GM19238 (cell line): ENCODE results near the gene FHIT.

ENCODE experiments used
- DNase-seq: peaks from one replicate; pipeline ENCODE4 v3.0.0; 2011; ENCODE audit warnings: low spot score; ENCODE audit not compliant: insufficient read length

The FHIT gene

DNA sequence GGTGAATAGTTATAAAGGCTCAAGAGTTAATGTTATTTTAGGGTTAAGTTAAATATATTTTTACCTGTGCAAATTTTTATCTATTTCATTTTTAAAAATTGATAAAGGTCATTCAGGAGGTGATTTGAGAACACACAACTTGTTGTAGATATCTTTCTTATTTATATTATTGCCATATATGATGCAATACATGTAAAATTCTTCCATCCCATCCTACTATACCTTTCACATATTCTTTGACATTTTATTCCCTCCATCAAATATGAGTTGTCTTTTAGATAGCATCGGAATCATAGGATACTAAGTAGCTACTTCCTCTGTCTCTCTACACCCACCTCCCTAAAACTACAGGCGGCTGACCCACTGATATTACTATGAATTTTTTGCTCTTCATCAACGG, 734.1 kb downstream of the FHIT start:
- DNase-seq, result no peak

DNA sequence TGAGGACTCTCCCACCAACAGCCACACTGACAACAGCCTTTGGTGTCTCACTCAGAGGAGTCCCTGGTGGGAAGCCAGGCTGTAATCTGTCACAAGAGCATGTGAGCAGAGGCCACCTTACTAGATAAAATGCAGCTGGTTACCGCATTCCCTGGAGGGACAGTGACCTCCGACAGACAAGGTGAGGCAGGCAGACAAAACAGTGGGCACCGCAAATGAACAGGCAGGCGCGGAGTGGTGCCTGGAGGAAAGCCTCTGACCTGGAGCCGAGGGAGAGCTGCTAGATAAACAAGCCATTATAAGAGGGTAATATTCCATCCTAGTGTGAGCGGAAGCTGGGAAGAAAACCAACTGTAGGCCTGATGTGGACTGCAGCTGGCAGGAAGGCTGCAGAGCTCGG, 736.4 kb downstream of the FHIT start:
- DNase-seq, result no peak

DNA sequence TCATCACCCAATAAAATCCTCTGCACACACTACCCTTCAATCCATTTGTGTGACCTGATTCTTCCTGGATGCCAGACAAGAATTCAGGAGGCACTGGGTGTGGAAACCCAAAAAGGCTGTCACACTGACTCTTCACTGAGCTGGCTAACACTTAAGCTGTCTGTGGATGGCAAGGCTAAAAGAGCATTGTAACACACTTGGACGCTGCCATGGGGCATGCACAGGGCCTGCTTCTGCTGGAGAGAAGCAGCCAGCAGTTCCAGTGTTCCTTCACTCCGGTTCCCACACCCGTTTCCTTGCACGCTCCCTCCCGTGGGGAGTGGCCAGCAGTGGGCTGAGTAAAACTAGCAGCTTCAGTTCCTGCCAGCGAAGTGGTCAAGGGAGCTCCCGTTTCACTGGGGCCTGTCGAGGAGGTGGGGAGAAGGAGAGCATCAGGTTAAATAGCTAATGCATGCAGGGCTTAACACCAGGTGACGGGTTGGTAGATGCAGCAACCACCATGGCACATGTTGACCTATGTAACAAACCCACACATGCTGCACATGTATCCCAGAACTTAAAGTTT, 737.1 kb downstream of the FHIT start:
- no peak for DNase-seq

DNA sequence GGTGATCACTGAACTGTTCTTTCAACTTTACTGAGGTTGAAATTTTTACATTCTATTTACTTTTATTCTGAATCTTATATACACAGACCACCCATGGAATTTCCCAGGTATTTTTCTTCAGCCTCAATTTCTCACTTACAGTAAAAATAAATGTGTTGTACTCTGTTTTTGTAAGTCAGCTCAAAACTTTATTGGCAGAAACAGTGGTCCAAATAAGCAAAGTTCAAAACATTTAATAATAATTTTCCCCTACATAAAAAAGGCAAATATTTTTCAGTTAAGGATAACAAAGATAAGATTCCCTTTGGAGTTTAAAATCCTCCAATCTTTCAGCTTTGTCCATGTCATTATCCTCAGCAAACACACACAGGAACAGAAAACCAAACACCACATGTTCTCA, 738.0 kb downstream of the FHIT start:
- no peak for DNase-seq

DNA sequence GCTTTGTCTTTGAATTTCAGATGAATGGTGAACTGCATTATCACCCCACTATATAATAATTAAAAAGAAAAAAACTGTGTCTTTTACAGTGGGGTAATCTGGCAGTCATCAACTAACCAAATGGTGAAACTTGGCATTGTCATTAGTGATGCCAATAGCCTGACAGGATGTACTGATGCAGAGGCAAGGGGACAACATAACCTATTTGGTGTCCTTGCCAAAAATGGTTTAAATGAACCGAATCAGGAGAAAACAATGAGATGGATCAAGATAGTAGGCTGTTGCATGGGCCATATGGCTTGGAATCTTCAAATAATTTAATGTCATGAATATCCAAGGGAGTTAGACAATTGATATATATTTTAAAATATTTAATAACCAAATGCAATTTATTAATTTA, 738.7 kb downstream of the FHIT start:
- DNase-seq, result no peak

DNA sequence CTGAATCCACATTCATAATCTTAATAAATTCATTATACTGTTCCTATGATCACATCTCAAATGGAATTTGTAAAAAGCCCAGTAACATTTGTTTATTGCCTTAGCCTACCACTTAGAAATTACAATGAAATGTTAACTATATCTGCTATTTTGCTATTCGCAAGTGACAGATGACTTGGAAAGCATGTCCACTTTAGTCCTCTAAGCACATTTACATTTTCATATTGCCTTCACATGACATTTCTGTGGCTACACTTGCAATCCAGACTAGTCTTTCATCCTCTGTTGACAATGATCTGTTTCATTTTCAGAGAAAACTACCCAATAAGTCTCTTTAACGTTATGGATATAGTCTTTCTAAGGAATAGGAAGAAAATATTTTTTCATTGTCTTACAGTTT, 741.8 kb downstream of the FHIT start:
- no peak for DNase-seq

DNA sequence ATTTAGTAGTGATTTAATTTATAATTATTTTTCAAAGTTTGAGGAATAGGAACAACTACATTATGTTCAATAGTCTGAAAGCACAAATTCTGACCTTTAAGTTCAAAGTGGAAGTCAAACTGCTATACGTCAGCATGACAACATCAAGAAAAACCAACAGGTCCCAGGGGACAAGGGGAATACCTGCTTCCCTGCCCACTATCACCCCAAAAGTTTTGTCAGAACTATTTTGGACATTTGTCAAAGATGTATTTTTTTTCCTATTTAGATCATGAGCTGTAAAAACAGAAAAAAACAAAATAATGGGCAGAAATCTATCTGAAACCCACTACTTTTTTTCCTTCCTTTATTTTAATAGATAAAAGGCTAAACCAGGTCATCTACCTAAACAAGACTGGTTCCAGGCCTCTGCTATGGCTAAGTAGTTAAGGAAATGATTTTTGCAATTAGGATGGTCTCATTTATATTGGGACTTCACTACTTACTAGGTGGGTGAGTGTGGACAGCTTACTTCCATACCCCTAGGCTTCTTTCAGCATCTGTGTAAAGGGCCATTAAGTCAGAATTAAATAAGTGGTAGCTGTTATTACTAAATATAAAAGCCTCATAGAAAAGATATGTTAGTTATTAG, 746.3 kb downstream of the FHIT start:
- no peak for DNase-seq

DNA sequence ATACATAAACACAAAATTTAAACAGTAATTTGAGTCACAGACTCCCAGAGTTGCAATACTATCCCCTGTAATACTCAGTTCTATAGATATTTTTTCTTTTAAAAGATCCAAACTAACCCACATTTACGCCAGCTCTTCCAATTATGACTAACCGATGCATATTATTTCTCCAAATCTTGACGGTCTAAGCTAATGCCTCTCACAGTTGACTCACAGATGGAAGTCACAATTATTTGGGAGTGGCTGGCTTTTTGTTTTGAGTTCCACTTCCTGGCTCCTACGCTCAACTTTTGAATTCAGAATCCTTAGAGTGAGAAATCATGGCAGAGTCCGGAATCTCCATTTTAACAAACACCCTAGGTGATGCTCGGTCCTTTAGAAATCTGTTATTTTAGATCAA, 749.9 kb downstream of the FHIT start:
- DNase-seq, result no peak

DNA sequence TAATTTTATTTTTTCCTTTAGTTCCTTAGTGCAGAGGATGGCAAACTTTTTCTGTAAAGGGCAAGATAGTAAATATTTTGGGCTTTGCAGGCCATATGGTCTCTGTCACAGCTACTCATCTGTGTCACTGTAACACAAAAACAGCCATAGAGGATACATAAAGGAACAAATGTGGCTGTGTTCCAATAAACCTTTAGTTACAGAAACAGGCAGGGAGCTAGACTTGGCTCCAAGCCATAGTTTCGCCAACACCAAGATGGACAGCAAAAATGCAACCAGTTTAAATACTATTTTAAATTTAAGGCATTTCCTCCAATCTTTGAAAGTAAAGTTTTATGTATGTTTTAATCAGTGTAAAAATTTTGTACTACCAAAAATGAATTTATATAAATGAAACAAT, 753.4 kb downstream of the FHIT start:
- DNase-seq, result no peak

DNA sequence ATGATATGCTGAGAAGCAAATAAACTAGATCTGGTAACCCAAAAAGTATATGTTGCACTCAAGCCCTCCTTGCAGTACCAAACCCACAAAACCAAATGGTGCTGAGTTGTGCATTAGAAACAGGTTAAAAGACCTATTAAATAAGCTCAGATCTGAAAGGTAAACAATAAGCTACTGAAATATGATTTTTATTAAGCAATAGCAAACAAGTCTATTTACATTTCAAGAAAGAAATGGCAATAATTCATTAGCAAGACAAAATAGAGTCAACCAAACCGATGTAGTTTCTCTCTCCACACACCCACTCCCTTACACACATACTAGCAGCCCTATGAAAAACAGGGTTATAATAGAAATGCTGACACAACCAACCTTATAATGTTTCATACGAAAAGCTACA, 760.3 kb downstream of the FHIT start:
- DNase-seq, result no peak

DNA sequence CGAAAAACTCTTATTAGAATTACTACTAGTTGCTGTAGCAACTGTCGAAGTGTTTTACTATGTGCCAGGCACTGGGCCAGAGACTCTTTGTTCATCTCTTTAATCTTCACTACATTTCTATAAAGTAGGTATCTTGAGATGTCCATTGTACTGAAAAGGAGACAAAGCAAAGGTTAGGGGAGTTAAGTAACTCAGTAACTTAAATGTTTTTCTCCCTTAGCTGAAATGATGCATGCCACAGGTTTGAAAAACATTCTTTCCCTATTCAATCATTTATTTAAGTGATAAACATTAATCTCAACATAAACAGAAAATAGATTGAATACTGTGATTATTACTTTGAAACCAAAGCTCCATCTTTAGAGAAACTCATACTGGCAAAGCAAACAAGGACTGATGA, 776.2 kb downstream of the FHIT start:
- DNase-seq, result no peak

DNA sequence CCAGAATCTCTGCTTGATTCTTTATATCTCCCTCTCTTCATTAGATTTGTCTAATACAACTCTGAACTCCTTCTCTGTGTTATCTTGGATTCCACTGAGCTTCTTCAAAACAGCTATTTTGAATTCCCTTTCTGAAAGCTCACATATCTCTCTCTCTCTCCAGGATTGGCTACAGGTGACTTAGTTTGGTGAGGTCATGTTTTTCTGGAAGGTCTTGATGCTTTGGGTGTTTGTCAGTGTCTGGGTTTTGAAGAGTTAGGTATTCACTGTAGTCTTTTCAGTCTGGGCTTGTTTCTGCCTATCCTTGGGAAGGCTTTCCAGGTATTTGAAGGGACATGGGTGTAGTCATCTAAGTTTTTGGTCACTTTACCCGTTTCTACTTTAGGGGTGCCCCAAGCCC, 781.8 kb downstream of the FHIT start:
- no peak for DNase-seq

DNA sequence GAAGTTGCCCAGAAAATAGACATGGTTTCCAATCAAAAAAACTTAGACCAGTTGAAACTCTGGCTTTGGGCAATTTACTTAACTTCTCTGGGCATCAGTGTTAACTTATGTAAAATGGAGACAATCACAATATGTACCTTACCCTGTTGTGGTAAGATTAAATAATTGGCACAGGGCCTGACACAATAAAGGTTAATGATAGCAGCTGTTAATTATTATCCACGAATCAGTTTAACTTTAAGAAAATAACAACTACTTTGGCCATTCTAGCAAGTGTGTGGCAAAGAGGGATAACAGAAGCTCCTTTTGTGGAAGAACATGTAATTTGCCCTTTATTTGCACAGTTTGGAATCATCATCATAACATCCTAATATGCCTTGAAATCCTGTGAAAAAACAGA, 787.6 kb downstream of the FHIT start:
- DNase-seq, result no peak

DNA sequence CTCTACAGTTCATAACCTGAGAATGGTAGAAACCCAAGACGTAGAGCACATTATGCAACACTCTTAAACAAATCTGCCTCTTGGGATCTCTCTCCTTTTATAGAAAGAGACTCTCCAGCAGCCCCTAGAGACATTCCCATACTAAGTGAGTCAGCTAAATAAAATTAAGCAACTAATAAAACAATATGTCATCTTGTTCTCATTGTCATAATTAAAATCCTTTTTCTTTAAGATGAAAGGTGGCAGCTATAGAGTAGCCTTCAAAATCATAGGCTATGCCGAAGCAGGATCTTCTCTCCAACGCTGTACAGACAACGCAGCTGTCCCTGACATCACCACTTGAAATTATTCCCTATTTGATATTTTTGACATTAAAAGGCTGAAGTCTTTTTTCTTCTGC, 790.0 kb downstream of the FHIT start:
- no peak for DNase-seq

DNA sequence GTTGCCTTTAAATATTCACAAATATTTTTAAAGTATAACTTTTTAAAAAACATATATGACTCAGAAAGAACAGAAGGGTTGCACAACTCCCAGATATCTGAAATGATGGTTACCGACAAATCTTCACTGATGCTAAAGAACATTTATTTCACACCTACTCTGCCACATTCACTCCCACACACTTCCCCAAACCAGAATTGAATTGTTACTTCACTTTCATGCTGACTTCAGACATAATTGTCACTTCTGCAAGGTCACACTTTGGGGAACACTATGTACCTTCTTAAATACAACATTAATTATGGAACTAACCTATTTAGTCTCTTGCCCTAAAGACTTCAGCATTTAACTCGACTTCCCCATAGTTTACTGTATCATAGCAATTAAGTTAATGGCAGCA, 795.1 kb downstream of the FHIT start:
- no peak for DNase-seq

DNA sequence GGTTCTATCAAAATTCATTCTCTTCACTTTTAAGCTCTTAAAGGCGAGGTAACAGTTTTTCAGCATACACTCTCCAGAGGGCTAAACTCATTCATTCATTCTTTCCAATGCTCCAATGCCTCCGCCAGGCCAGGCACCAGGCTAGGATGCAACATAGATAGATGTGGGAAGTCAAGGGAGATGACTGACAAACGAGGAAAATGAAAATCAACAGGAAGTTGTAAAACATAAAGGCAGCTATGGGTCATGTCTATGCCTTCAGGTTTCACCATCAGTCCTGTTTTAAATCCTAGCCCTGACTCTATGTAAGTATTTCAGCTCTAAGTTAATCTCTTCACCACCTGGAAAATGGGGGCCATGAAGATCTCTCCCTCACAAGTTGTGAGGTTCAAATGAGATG, 797.9 kb downstream of the FHIT start:
- DNase-seq, result no peak

DNA sequence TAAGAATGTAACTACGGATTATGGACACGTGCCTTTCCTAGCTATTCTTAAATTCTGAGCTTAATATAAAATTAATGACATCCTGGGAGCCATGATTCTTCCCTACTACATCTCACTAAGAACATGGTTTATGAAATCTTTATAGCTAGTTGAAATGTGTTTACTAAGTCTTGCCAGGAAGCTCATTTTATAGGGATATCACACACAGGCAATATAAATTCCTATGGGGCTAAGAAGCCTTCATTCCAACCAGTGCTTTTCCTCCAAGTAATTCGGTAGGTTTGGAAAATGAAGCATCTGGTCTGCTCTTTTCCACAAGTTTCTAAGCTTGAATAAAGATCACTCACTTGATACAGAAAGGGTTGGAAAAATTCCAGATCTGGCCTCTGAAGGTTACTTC, 802.6 kb downstream of the FHIT start:
- DNase-seq, result no peak

DNA sequence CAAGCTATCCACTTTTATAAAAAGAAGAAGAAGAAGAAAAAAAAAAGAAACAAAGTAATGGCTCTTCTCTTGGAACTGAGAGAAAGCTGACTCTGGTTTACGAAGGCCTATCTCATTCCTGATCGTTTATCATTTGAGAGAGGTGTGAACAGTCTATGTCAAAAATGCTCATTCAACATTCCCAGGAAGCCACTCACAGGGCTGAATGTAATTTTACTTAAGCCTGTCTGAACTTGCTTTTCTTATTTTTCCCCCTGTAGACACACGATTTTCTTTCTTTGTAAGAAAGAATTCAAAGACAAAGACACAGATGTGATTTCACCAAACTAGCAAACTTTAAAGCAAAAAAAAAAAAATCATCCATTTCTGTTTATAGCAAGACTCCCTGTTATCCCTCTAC, 805.8 kb downstream of the FHIT start:
- no peak for DNase-seq

DNA sequence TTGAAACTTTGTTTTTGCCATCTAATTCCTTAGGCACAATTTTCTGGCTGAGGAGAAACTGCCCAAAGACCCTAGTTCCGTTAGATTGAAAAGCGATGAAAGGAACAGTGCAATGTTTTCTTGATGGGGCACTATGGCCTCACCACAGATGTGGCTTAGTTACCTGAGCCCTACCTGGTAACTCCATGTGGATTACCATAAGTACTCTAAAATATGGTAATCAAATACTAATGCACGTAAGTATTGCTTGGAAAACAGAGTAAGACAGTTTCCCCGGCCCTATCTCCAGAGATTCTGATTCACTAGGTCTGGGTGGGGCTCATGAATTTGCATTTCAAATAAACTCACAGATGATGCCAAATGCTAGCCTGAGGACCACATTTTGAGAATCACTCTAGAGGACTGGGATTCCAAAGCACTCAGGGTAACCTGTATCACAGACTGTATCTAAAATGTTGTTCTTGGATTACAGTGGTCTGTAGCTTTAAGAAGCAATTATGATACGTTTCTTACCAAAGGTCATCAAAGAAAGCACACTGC, 806.3 kb downstream of the FHIT start:
- no peak for DNase-seq

DNA sequence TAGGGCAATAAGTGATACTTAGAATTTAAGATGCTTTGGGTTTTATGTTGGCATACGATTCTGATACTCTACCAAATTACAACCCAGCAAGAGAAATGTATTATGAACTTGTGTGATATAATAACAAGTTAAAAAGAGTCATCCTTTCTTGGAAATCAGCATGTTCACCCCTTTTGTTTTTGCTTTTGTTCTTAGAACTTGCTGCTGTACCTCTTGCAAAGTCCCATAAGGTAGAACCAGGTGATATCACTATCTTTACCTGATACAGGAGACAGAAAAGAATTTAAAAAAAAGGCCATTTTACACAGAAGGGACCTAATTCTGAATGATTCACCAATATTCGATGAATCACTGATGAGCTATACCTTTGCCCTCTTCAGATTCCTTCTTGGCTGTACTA, 810.4 kb downstream of the FHIT start:
- no peak for DNase-seq

DNA sequence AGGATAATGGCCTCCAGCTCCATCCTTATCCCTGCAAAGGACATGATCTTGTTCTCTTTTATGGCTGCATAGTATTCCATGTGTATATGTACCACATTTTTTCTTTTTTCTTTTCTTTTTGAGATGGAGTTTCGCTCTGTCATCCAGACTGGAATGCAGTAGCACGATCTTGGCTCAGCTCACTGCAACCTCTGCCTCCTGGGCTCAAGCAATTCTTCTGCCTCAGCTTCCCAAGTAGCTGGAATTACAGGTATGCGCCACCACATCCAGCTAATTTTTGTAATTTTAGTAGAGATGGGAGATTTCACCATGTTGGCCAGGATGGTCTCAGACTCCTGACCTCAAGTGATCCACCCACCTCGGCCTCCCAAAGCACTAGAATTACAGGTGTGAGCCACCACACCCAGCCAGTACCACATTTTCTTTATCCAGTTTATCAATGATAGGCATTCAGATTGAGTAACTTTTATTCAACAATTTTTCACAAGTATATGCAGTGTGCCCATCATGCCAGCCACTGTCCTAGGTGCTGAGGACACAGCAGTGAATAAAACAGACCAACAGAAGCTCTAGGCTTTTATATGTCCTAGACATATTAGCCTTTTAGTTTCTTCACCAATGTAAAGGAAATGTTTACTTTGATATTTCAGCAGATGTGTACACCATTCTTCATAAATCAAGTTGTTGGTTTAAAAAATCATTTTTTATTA, 815.2 kb downstream of the FHIT start:
- no peak for DNase-seq

DNA sequence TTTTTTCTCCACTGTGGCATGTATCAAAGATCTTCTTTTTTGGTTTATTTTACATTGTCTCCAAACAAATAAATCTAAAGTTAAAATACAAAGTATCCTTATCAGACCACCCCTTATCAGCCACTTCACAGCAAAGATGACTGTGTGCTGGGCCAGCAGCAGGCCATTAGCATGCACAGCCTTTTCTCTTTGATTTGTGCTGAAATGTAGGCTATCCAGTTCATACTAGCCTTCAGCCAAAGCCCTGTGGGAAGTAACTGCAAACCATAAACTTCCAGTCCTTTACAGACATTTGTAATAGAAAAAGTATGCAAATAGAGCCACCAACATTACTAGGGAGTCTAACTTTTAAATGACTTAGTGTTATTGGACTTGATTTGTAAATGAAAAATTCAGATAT, 816.3 kb downstream of the FHIT start:
- DNase-seq, result no peak

DNA sequence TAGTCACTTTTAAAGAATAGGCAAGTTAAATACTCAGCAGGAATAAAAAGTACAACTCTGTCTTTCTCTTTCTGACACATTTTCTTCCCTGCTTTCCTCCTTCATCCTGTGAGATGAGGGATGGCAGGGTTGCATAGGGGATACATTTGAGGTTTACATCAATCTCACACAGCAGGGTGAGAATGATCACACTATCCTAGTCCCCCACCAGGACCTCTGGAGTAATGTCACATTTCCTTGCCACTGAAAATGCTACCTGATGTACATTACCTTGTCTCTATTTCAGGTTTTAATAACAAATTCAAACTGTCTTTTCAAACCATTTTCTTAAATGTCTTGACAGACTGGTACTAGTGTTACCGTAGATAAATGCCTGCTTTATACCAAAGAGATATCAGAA, 816.9 kb downstream of the FHIT start:
- DNase-seq, result no peak
